ENCODE results near the gene CYP3A5.

CYP3A5 gene

GRCh38 chr7:99623702-99624447 lies 55.9 kb downstream of the CYP3A5 start:
- H3K9ac ChIP-seq (ENCODE audit: low read depth, low read length, poor library complexity) = no peak overlapping the region
- no peaks in the 10 kb centered on the region for H3K4me1 ChIP-seq (ENCODE audit: control insufficient read depth in 2 of 2, insufficient read depth in 1 of 2, low read depth in 1 of 2, low read length in 2 of 2)
- H2AFZ ChIP-seq (ENCODE audit: low read length) = no peak overlapping the region
- no peak overlapping the region for H3K4me3 ChIP-seq (ENCODE audit: low read length in 2 of 2)
- H3K4ac ChIP-seq (ENCODE audit: low read length) = no peak overlapping the region
- no peaks in the 10 kb centered on the region for H3K9me3 ChIP-seq (replicated peaks in 1 of 2; ENCODE audit: control insufficient read depth in 2 of 2, insufficient read depth in 1 of 2, low read depth in 1 of 2, low read length in 2 of 2)
- no peak overlapping the region for H3K18ac ChIP-seq (ENCODE audit: low read length)
- no peak overlapping the region for H3K27ac ChIP-seq (replicated peaks; ENCODE audit: low read length)
- H3K14ac ChIP-seq (ENCODE audit: low read length) = no peak overlapping the region
- WGBS, 2 donors (ENCODE audit: extremely low coverage in 2 of 2, insufficient read length in 2 of 2, insufficient replicate concordance in 1 of 2) = no CpG with 5 or more reads among the region's 9 CpGs
- H3K23ac ChIP-seq (ENCODE audit: low read depth, low read length, poor library complexity) = no peak overlapping the region
- H3K4me2 ChIP-seq (ENCODE audit: insufficient read depth, low read length, poor library complexity, severe bottlenecking) = no peak overlapping the region
- H2BK15ac ChIP-seq (ENCODE audit: low read length) = no peak overlapping the region
- H3K36me3 ChIP-seq (replicated peaks in 1 of 2; ENCODE audit: control insufficient read depth in 2 of 2, insufficient read depth in 2 of 2, low read length in 2 of 2) = peaks cover 58 to 99% of the 10 kb centered on the region in 2 donors
- no peak overlapping the region for H4K91ac ChIP-seq (ENCODE audit: low read depth, low read length, poor library complexity)
- DNase-seq (ENCODE audit: low spot score) = no peak
- no peak overlapping the region for H2AK5ac ChIP-seq (ENCODE audit: low read depth, low read length)
- no peak overlapping the region for H2BK5ac ChIP-seq (ENCODE audit: low read length)
- H2BK12ac ChIP-seq (ENCODE audit: low read length) = no peak overlapping the region
- no peak overlapping the region for H4K8ac ChIP-seq (ENCODE audit: low read depth, low read length)
- no peaks in the 10 kb centered on the region for H3K27me3 ChIP-seq (ENCODE audit: control insufficient read depth in 3 of 3, insufficient read depth in 3 of 3, low read depth in 1 of 3, low read length in 3 of 3)
- H3K79me1 ChIP-seq (ENCODE audit: low read depth, low read length) = peaks cover 2% of the 10 kb centered on the region
- no peak overlapping the region for H2BK120ac ChIP-seq (ENCODE audit: low read depth, low read length)

DNA sequence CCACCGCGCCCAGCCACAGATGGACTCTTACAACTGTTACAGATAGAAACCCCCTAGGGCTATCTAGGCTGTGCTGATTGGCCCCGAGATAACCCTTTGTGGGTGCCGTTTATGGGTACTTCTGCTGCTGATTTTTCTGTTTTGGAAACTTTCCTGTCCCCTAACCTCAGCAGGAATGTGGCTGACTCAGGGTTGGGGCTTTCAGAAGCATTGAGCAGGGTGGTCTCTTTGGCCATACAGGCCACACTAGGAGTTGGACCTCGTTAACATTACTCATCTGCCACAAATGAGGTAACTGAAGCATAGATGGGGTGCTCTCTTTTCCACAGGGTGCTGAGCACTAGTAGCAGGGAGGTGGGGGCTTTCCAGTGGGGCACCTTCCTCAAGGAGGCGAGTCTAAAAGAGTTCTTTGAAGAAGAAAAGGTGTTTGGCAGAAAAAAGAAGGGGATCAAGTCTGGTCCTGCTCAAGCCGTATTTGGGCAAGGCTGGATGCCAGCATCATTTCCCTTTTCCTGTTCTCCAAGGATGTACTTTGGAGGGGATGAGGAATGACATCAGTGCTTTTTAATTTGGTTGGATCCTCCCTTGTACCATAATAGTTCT lies 56.6 kb downstream of the CYP3A5 start:
- H2BK12ac ChIP-seq (ENCODE audit: low read length) = no peak overlapping the region
- no peak overlapping the region for H2BK120ac ChIP-seq (ENCODE audit: low read depth, low read length)
- no peak overlapping the region for H3K23ac ChIP-seq (ENCODE audit: low read depth, low read length, poor library complexity)
- H3K4ac ChIP-seq (ENCODE audit: low read length) = no peak overlapping the region
- H3K18ac ChIP-seq (ENCODE audit: low read length) = no peak overlapping the region
- no CpG with 5 or more reads among the region's 7 CpGs for WGBS, 2 donors (ENCODE audit: extremely low coverage in 2 of 2, insufficient read length in 2 of 2, insufficient replicate concordance in 1 of 2)
- no peak overlapping the region for H2BK5ac ChIP-seq (ENCODE audit: low read length)
- H3K9me3 ChIP-seq (replicated peaks in 1 of 2; ENCODE audit: control insufficient read depth in 2 of 2, insufficient read depth in 1 of 2, low read depth in 1 of 2, low read length in 2 of 2) = no peaks in the 10 kb centered on the region
- H3K9ac ChIP-seq (ENCODE audit: low read depth, low read length, poor library complexity) = no peak overlapping the region
- H4K91ac ChIP-seq (ENCODE audit: low read depth, low read length, poor library complexity) = no peak overlapping the region
- no peaks in the 10 kb centered on the region for H3K4me1 ChIP-seq (ENCODE audit: control insufficient read depth in 2 of 2, insufficient read depth in 1 of 2, low read depth in 1 of 2, low read length in 2 of 2)
- H3K79me1 ChIP-seq (ENCODE audit: low read depth, low read length) = peaks cover 2% of the 10 kb centered on the region
- no peak overlapping the region for H2AFZ ChIP-seq (ENCODE audit: low read length)
- no peak overlapping the region for H2AK5ac ChIP-seq (ENCODE audit: low read depth, low read length)
- no peak overlapping the region for H3K14ac ChIP-seq (ENCODE audit: low read length)
- peaks cover 61 to 99% of the 10 kb centered on the region in 2 donors for H3K36me3 ChIP-seq (replicated peaks in 1 of 2; ENCODE audit: control insufficient read depth in 2 of 2, insufficient read depth in 2 of 2, low read length in 2 of 2)
- H3K4me3 ChIP-seq (ENCODE audit: low read length in 2 of 2) = no peak overlapping the region
- H3K27me3 ChIP-seq (ENCODE audit: control insufficient read depth in 3 of 3, insufficient read depth in 3 of 3, low read depth in 1 of 3, low read length in 3 of 3) = no peaks in the 10 kb centered on the region
- no peak overlapping the region for H3K27ac ChIP-seq (replicated peaks; ENCODE audit: low read length)
- DNase-seq (ENCODE audit: low spot score) = no peak
- H2BK15ac ChIP-seq (ENCODE audit: low read length) = no peak overlapping the region
- no peak overlapping the region for H3K4me2 ChIP-seq (ENCODE audit: insufficient read depth, low read length, poor library complexity, severe bottlenecking)
- no peak overlapping the region for H4K8ac ChIP-seq (ENCODE audit: low read depth, low read length)

- Histone ChIP-seq H4K8ac (ENCODE audit: low read depth, low read length) (no peak overlapping the region), H3K9ac (ENCODE audit: low read depth, low read length, poor library complexity) (no peak overlapping the region), H2BK12ac (ENCODE audit: low read length) (no peak overlapping the region), H3K27me3 (ENCODE audit: control insufficient read depth in 3 of 3, insufficient read depth in 3 of 3, low read depth in 1 of 3, low read length in 3 of 3) (no peaks in the 10 kb centered on the region), H3K27ac (replicated peaks; ENCODE audit: low read length) (no peak overlapping the region), H3K9me3 (replicated peaks in 1 of 2; ENCODE audit: control insufficient read depth in 2 of 2, insufficient read depth in 1 of 2, low read depth in 1 of 2, low read length in 2 of 2) (no peaks in the 10 kb centered on the region), H3K36me3 (replicated peaks in 1 of 2; ENCODE audit: control insufficient read depth in 2 of 2, insufficient read depth in 2 of 2, low read length in 2 of 2) (peaks cover 59 to 98% of the 10 kb centered on the region in 2 donors), H3K18ac (ENCODE audit: low read length) (no peak overlapping the region), H3K79me1 (ENCODE audit: low read depth, low read length) (peaks cover 2% of the 10 kb centered on the region), H3K4ac (ENCODE audit: low read length) (no peak overlapping the region), H2BK5ac (ENCODE audit: low read length) (no peak overlapping the region), H2AFZ (ENCODE audit: low read length) (no peak overlapping the region), H2AK5ac (ENCODE audit: low read depth, low read length) (no peak overlapping the region), H3K4me3 (ENCODE audit: low read length in 2 of 2) (no peak overlapping the region), H4K91ac (ENCODE audit: low read depth, low read length, poor library complexity) (no peak overlapping the region), H2BK120ac (ENCODE audit: low read depth, low read length) (no peak overlapping the region), H2BK15ac (ENCODE audit: low read length) (no peak overlapping the region), H3K23ac (ENCODE audit: low read depth, low read length, poor library complexity) (no peak overlapping the region), H3K4me2 (ENCODE audit: insufficient read depth, low read length, poor library complexity, severe bottlenecking) (no peak overlapping the region), H3K4me1 (ENCODE audit: control insufficient read depth in 2 of 2, insufficient read depth in 1 of 2, low read depth in 1 of 2, low read length in 2 of 2) (peaks cover 2 to 3% of the 10 kb centered on the region in 2 donors), H3K14ac (ENCODE audit: low read length) (no peak overlapping the region)
- no peak for DNase-seq (ENCODE audit: low spot score)
- no CpG with 5 or more reads among the region's 10 CpGs for WGBS, 2 donors (ENCODE audit: extremely low coverage in 2 of 2, insufficient read length in 2 of 2, insufficient replicate concordance in 1 of 2)
These were observed 57.2 kb downstream of the CYP3A5 start for GRCh38 chr7:99622596-99622995.

DNA sequence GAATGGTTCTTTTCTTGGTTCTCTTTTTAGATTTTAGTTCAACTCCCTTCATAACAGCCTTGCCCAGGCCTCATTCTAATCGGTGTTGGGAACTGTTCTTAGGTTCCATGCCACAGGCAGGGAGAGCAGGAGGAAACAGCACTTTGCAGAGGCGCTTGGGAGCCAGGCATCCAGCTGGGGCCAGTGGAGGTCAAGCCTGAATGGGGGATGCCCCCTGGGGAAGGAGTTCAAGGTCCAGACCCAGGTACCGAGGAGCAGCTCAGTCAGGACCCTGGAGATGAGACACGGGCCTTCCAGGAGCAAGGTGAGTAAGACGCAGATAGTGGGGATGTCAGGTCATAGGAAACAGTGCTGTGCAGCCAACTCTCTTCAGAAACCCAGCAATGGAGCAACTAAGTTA lies 58.5 kb downstream of the CYP3A5 start:
- no CpG with 5 or more reads among the region's 5 CpGs for WGBS, 2 donors (ENCODE audit: extremely low coverage in 2 of 2, insufficient read length in 2 of 2, insufficient replicate concordance in 1 of 2)
- H3K36me3 ChIP-seq (replicated peaks in 1 of 2; ENCODE audit: control insufficient read depth in 2 of 2, insufficient read depth in 2 of 2, low read length in 2 of 2) = peaks cover 54 to 85% of the 10 kb centered on the region in 2 donors
- no peak overlapping the region for H3K14ac ChIP-seq (ENCODE audit: low read length)

More for the DNA sequence above, 58.5 kb downstream of the CYP3A5 start:
- DNase-seq (ENCODE audit: low spot score) = no peak
- Histone ChIP-seq H2BK120ac (ENCODE audit: low read depth, low read length) (no peak overlapping the region), H3K9ac (ENCODE audit: low read depth, low read length, poor library complexity) (no peak overlapping the region), H2BK5ac (ENCODE audit: low read length) (no peak overlapping the region), H3K27ac (replicated peaks; ENCODE audit: low read length) (no peak overlapping the region), H3K4ac (ENCODE audit: low read length) (no peak overlapping the region), H3K4me2 (ENCODE audit: insufficient read depth, low read length, poor library complexity, severe bottlenecking) (no peak overlapping the region), H2AFZ (ENCODE audit: low read length) (no peak overlapping the region), H4K91ac (ENCODE audit: low read depth, low read length, poor library complexity) (no peak overlapping the region), H3K4me3 (ENCODE audit: low read length in 2 of 2) (no peak overlapping the region), H2BK12ac (ENCODE audit: low read length) (no peak overlapping the region), H3K9me3 (replicated peaks in 1 of 2; ENCODE audit: control insufficient read depth in 2 of 2, insufficient read depth in 1 of 2, low read depth in 1 of 2, low read length in 2 of 2) (no peaks in the 10 kb centered on the region), H2AK5ac (ENCODE audit: low read depth, low read length) (no peak overlapping the region), H4K8ac (ENCODE audit: low read depth, low read length) (no peak overlapping the region), H3K27me3 (ENCODE audit: control insufficient read depth in 3 of 3, insufficient read depth in 3 of 3, low read depth in 1 of 3, low read length in 3 of 3) (no peaks in the 10 kb centered on the region), H3K79me1 (ENCODE audit: low read depth, low read length) (peaks cover 9% of the 10 kb centered on the region), H2BK15ac (ENCODE audit: low read length) (no peak overlapping the region), H3K18ac (ENCODE audit: low read length) (no peak overlapping the region), H3K4me1 (ENCODE audit: control insufficient read depth in 2 of 2, insufficient read depth in 1 of 2, low read depth in 1 of 2, low read length in 2 of 2) (peaks cover 2 to 4% of the 10 kb centered on the region in 2 donors), H3K23ac (ENCODE audit: low read depth, low read length, poor library complexity) (no peak overlapping the region)

Measured in neuronal stem cell (in vitro differentiated cells).